Ectodermal cell (in vitro differentiated cells): Measurements from ENCODE around the gene GZMM.

Source experiments
- H3K27ac ChIP-seq: 2 replicates; pipeline ENCODE4 v1.7.0; 2013; ENCODE audit warnings: mild to moderate bottlenecking, low read depth, low read length; ENCODE audit not compliant: insufficient read depth, poor library complexity, severe bottlenecking
- H3K27me3 ChIP-seq: 2 replicates; pipeline ENCODE4 v1.7.0; 2013; ENCODE audit warnings: mild to moderate bottlenecking, low read length; ENCODE audit not compliant: insufficient read depth, control insufficient read depth, poor library complexity, severe bottlenecking
- H3K36me3 ChIP-seq: one replicate; pipeline ENCODE4 v1.7.0; 2013; ENCODE audit warnings: low read length; ENCODE audit not compliant: control insufficient read depth, insufficient read depth
- H3K4me1 ChIP-seq: one replicate; pipeline ENCODE4 v1.7.0; 2013; ENCODE audit warnings: low read length; ENCODE audit not compliant: control insufficient read depth, insufficient read depth
- H3K4me3 ChIP-seq: 2 replicates; pipeline ENCODE4 v1.7.0; 2013; ENCODE audit warnings: low read depth, low read length, control low read depth; ENCODE audit not compliant: insufficient read depth
- H3K9me3 ChIP-seq: 2 replicates; pipeline ENCODE4 v1.7.0; 2013; ENCODE audit warnings: mild to moderate bottlenecking, low read length, moderate library complexity; ENCODE audit not compliant: control insufficient read depth
- WGBS, 2 experiments: methylation state at CpG; one replicate each; pipeline ENCODE4 v1.1.7; 2013; ENCODE audit warnings: missing lambda C conversion rate in 2 of 2; 5-methylcytosine and 5-hydroxymethylcytosine counted together

The GZMM gene

GRCh38 chr19:592101-592500 is 48.2 kb downstream of the GZMM start:
- Histone ChIP-seq H3K36me3 (no peaks in the 10 kb centered on the region), H3K9me3 (no peaks in the 10 kb centered on the region), H3K4me3 (no peak overlapping the region), H3K27ac (no peak overlapping the region), H3K27me3 (peaks cover 67% of the 10 kb centered on the region), H3K4me1 (no peaks in the 10 kb centered on the region)
- WGBS, 2 experiments, result 86 to 88% methylated on average over 19 of the region's 19 CpGs

GRCh38 chr19:593055-593454 is 49.2 kb downstream of the GZMM start:
- Histone ChIP-seq H3K36me3 (no peaks in the 10 kb centered on the region), H3K4me1 (no peaks in the 10 kb centered on the region), H3K27me3 (peaks cover 62% of the 10 kb centered on the region), H3K27ac (no peak overlapping the region), H3K4me3 (no peak overlapping the region), H3K9me3 (no peaks in the 10 kb centered on the region)
- WGBS, 2 experiments, result 88 to 92% methylated on average over 18 of the region's 18 CpGs

- Histone ChIP-seq H3K4me1 (no peaks in the 10 kb centered on the region), H3K27me3 (peaks cover 57% of the 10 kb centered on the region), H3K27ac (no peak overlapping the region), H3K9me3 (no peaks in the 10 kb centered on the region), H3K4me3 (no peak overlapping the region), H3K36me3 (no peaks in the 10 kb centered on the region)
- WGBS, 2 experiments, result 83 to 84% methylated on average over 9 of the region's 9 CpGs
These were observed 49.7 kb downstream of the GZMM start for GRCh38 chr19:593505-593904.

- H3K4me1 ChIP-seq, result no peaks in the 10 kb centered on the region
- H3K36me3 ChIP-seq, result no peaks in the 10 kb centered on the region
- H3K27me3 ChIP-seq, result peaks cover 49% of the 10 kb centered on the region
- H3K4me3 ChIP-seq, result no peak overlapping the region
- no peaks in the 10 kb centered on the region for H3K9me3 ChIP-seq
- no peak overlapping the region for H3K27ac ChIP-seq
- WGBS, 2 experiments, result 89% methylated on average over 24 of the region's 24 CpGs
These were observed 50.5 kb downstream of the GZMM start for GRCh38 chr19:594265-594870.

GRCh38 chr19:595326-596262 is 51.7 kb downstream of the GZMM start:
- H3K4me1 ChIP-seq, result no peaks in the 10 kb centered on the region
- WGBS, 2 experiments, result 74 to 80% methylated on average over 42 of the region's 42 CpGs
- H3K9me3 ChIP-seq, result no peaks in the 10 kb centered on the region
- H3K36me3 ChIP-seq, result no peaks in the 10 kb centered on the region
- no peak overlapping the region for H3K4me3 ChIP-seq
- H3K27ac ChIP-seq, result peak overlapping the region; percentile 16
- H3K27me3 ChIP-seq, result peaks cover 42% of the 10 kb centered on the region

GRCh38 chr19:596263-596655 is 52.4 kb downstream of the GZMM start:
- no peaks in the 10 kb centered on the region for H3K36me3 ChIP-seq
- 91 to 92% methylated on average over 16 of the region's 16 CpGs for WGBS, 2 experiments
- H3K4me1 ChIP-seq, result no peaks in the 10 kb centered on the region
- H3K9me3 ChIP-seq, result no peaks in the 10 kb centered on the region
- H3K27ac ChIP-seq, result no peak overlapping the region
- H3K4me3 ChIP-seq, result no peak overlapping the region
- H3K27me3 ChIP-seq, result peaks cover 35% of the 10 kb centered on the region

- Histone ChIP-seq H3K27me3 (peaks cover 21% of the 10 kb centered on the region), H3K4me1 (no peaks in the 10 kb centered on the region), H3K36me3 (no peaks in the 10 kb centered on the region), H3K27ac (no peak overlapping the region), H3K9me3 (no peaks in the 10 kb centered on the region), H3K4me3 (no peak overlapping the region)
- 88 to 89% methylated on average over 18 of the region's 18 CpGs for WGBS, 2 experiments
These were observed 53.8 kb downstream of the GZMM start for GRCh38 chr19:597406-598315.
